RWPE1 (cell line): Measurements from ENCODE around the gene CD58.
A peak's percentile ranks its signal among the peaks of the same experiment; 100 is the strongest.

ENCODE experiments used
- CTCF ChIA-PET: fragments of 350-600 bp; sonication (Branson Sonifier 250); formaldehyde crosslinking; extraction: SDS; loops from one replicate; lab custom pipeline; 2021; lab: Yijun Ruan, JAX
- POLR2A ChIA-PET: fragments of 400-600 bp; formaldehyde crosslinking; extraction: SDS; loops from one replicate; lab custom pipeline; 2020; ENCODE audit warnings: antibody characterized with exemption; ENCODE audit not compliant: low non-redundant PET; lab: Yijun Ruan, JAX
- DNase-seq: peaks from one replicate; pipeline ENCODE4 v3.0.0; 2012; ENCODE audit warnings: low spot score
- H3K27ac ChIP-seq: fragments of 450-650 bp; 2 replicates; pipeline ENCODE4 v1.5.1; 2017
- TF ChIP-seq, protein P1 (sequence below): fragments of 450-650 bp; conservative IDR thresholded peaks from 2 replicates; pipeline ENCODE4 v1.5.1; 2017; ENCODE audit warnings: low read depth, mild to moderate bottlenecking

CD58 gene

DNA sequence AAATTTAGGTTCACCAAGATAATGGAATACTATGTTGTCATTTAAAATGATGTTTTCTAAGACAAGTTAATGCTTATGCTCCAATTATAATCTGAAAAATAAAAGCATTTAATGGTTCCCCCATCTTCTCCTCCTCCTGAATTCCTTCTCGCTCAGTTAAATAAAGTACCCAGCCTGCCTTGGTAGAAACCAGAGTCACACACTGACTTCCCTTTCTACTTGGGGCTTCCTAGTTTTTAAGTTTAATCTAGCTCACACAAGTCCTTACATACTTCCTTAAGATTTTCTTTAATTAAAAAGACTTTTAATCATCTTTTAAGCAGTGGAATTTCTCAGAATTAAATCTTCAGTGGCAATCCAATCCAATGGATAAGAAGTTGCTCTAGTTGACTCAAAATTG, 32.9 kb downstream of the CD58 start:
- H3K27ac ChIP-seq, result no peak overlapping the region
- TF ChIP-seq, protein P1, sequence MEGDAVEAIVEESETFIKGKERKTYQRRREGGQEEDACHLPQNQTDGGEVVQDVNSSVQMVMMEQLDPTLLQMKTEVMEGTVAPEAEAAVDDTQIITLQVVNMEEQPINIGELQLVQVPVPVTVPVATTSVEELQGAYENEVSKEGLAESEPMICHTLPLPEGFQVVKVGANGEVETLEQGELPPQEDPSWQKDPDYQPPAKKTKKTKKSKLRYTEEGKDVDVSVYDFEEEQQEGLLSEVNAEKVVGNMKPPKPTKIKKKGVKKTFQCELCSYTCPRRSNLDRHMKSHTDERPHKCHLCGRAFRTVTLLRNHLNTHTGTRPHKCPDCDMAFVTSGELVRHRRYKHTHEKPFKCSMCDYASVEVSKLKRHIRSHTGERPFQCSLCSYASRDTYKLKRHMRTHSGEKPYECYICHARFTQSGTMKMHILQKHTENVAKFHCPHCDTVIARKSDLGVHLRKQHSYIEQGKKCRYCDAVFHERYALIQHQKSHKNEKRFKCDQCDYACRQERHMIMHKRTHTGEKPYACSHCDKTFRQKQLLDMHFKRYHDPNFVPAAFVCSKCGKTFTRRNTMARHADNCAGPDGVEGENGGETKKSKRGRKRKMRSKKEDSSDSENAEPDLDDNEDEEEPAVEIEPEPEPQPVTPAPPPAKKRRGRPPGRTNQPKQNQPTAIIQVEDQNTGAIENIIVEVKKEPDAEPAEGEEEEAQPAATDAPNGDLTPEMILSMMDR, result no peak
- ChIA-PET CTCF (interaction anchor here (1.0 kb wide), 1 partner anchor 18 kb away, joined by 3 read pairs; no protein-coding TSS in a partner anchor), POLR2A (no interaction called here)
- no peak for DNase-seq

DNA sequence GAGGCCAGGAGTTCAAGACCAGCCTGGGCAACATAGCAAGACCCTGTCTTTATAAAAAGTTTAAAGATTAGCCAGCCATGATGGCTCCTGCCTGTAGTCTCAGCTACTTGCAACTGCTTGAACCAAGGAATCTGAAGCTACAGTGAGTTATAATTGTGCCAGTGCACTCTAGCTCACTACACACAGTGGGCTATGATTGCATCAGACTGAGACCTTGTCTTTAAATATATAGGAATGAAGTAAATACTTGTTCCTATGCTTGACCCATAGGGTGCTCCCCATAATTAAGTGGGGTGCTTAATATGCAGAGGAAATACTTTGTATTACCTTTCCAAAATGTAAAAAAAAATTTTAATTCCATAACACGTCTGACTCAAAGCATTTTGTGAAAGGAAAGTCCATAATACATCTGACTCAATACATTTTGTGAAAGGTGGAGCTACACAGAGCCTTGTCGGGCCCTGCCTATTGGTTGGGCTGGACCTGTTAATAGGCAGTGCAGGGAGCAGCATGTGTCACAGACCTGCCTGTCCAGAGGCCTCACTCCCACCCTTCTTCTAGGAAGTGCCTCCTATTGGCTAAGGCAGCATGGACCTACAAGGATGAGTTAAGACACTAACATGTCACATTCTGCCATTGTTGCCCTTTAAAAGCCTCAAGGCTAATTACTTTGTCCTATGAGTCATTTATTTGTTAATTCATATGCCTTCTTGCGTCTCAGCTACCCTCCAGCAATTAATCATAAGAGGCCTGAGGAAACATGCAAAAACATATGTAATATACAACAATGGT, 33.6 kb downstream of the CD58 start:
- POLR2A ChIA-PET, result no interaction called here
- DNase-seq, result peak; percentile 93
- H3K27ac ChIP-seq, result peak overlapping the region; percentile 68
- TF ChIP-seq, protein P1, result no peak
- CTCF ChIA-PET, result interaction anchor here (0.6 to 1.0 kb wide), 2 partner anchors 19 to 458 kb away, joined by 3 read pairs; no protein-coding TSS in a partner anchor

DNA sequence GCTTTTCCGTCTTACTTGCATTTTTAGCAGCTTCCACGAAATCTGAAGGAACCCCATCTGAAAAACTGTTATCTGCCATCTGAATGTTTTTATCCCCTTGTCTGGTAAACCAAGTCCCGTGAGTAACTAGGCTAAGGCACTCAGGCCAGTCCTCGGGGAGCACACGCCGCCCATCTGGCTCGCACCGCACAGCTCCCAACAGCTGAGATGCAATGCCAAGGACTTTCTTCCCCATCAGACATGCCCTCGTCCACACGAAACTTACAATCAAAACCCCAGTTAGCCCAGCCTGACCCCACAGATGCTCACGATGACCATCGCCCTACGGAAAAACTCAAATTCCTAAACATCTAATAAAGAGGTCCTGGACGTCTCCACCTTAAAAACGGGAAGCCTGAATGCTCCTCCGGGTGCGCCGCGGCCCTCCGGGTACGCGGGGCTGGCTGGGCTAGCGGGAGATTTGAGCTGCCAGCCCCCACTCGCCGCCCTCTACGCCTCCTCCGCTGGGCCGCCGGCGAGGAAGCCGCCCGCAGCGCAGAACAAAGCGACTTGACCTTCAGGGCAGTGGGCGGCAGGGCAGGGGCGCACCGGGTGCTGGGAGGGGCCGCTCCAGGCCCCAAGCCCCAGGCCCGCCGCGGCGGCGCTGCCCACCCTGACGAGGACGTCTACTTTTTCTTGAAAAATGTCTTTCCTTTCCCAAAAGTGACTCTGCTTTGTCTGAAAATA, 36.6 kb downstream of the CD58 start:
- POLR2A ChIA-PET, result no interaction called here

DNA sequence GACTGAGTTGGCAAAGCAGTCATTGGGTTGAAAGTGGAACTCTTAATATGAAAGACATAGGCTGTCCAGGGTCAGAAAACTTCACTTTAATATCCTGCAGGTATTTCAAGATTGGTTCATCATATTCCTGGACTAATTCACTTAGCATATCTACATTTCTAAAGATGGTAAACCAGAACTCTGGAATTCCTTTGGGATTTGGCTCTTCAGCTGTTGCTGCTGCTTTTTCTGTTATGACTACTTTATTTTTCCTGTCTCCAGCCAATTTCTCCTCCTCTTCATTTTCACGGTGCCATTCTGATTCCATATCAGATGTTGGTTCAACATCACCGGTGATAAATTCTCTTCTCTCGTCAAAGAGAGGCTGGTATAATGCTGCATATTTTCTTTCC, 37.4 kb downstream of the CD58 start:
- CTCF ChIA-PET, result no interaction called here
- TF ChIP-seq, protein P1, result no peak
- H3K27ac ChIP-seq, result no peak overlapping the region
- DNase-seq, result no peak
- POLR2A ChIA-PET, result no interaction called here

More for the DNA sequence above, 36.6 kb downstream of the CD58 start:
- no peak overlapping the region for H3K27ac ChIP-seq
- TF ChIP-seq, protein P1, result no peak
- no peak for DNase-seq
- CTCF ChIA-PET, result no interaction called here

DNA sequence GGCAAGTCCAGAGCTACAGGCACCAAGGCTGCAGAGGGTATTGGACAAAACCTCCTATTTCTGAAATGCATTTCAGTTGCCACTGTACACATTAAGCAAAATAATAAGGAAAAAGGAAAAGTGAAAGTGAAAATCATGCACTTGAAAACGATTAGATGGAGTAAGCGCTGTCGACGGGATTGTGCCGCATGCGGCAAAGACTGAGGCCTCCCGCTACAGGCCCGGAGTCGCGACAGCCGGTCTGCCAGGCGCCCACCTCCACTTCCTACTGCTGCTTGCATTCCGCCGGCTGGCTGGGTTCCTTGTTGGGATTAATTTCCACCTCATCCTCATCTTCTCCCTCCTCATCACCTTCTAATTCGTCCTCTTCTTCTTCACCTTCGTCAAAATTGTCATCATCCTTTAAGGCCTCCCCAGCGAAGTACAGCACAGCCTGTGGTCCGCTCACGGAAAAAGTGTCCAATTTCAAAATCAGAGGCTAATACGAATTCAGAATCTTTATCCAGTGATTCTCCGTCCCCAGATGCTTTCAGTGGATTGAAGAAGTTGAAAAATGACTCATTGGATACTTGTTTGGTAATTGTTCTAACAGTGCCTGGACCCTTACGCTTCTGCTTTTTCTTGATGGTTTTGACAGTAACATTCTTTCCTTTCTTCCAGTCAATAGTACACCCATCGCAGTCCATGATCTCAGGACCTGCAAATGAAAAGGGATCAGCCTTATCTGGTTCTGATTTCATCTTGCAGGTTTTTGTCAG, 38.0 kb downstream of the CD58 start:
- ChIA-PET CTCF (no interaction called here), POLR2A (no interaction called here)
- no peak overlapping the region for H3K27ac ChIP-seq
- TF ChIP-seq, protein P1, result no peak
- no peak for DNase-seq

DNA sequence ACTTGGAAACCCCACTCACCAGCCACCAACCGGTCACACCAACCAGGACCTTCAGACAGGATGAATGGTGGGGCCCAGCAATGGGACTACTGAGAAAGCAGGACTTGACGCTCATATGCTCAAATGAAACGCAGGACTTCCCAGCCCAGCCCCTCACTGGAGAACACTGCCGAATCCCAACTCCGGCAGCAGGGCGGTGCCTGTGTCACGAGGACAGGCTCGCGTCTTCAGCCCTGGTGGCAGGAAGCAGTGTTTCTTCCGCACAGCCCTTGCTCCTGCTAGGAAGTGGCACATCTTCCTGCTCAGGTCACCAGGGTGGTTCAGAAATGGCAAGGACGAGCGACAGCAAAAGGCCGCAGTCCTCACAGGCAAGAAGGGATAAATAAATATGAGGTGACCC, 38.9 kb downstream of the CD58 start:
- no peak overlapping the region for H3K27ac ChIP-seq
- TF ChIP-seq, protein P1, result no peak
- no peak for DNase-seq
- ChIA-PET POLR2A (no interaction called here), CTCF (no interaction called here)
